Endothelial cell of umbilical vein (primary cell): Measurements from ENCODE around the gene SRGAP3. TPM values are rescaled to one million over a fixed set of nuclear protein-coding genes. Genes with fewer than 3 reads are reported as not detected.

Experiments used
- BruUV-seq: library from RNA; stranded (reverse); fragments of 400-500 nt; replicated peaks from 2 replicates; lab custom pipeline; 2021; lab: Mats Ljungman, UMichigan
- CTCF ChIA-PET: fragments of 300-600, 350-600 bp; sonication (Branson Sonifier 250); formaldehyde crosslinking; loops from one replicate; lab custom pipeline; 2021; ENCODE audit warnings: antibody characterized with exemption, inconsistent platforms; lab: Charles Lee
- POLR2A ChIA-PET: fragments of 300-600, 350-600 bp; sonication (Branson Sonifier 250); formaldehyde crosslinking; loops from one replicate; lab custom pipeline; 2021; ENCODE audit warnings: antibody characterized with exemption, inconsistent platforms; lab: Charles Lee
- DNase-seq: peaks from one replicate; pipeline ENCODE4 v3.0.0-alpha.2; 2011; ENCODE audit warnings: low read depth, low spot score
- FAIRE-seq: peaks from 2 replicates; lab custom pipeline; 2011; peaks lifted over from hg19 to GRCh38; lab: Jason Lieb, UNC
- H2AFZ ChIP-seq: 2 replicates; pipeline ENCODE4 v1.6.0; 2012; ENCODE audit warnings: low read depth, low read length, control low read depth, inconsistent platforms
- H3K27ac ChIP-seq: 2 replicates; pipeline ENCODE4 v1.5.1; 2011; ENCODE audit warnings: low read depth, mild to moderate bottlenecking, control low read depth, low read length, moderate library complexity; ENCODE audit not compliant: insufficient read depth
- H3K27me3 ChIP-seq, 2 experiments: 2 replicates each; pipeline versions ENCODE4 v1.6.0 to v1.6.1; 2011; ENCODE audit warnings: low read length in 2 of 2, mixed read lengths in 1 of 2; ENCODE audit not compliant: control insufficient read depth in 2 of 2, insufficient read depth in 2 of 2
- H3K36me3 ChIP-seq, 2 experiments: 2 replicates in 1 of 2; 3 replicates in 1 of 2; pipeline ENCODE4 v1.5.1; 2011; ENCODE audit warnings: low read length in 2 of 2, mild to moderate bottlenecking in 1 of 2, moderate library complexity in 1 of 2; ENCODE audit not compliant: control insufficient read depth in 2 of 2, insufficient read depth in 2 of 2; ENCODE audit errors: extremely low read depth in 1 of 2
- H3K4me1 ChIP-seq: 3 replicates; pipeline ENCODE4 v1.5.1; 2011; ENCODE audit warnings: mild to moderate bottlenecking, low read length; ENCODE audit not compliant: control insufficient read depth, insufficient read depth; ENCODE audit errors: extremely low read depth
- H3K4me2 ChIP-seq: 2 replicates; pipeline ENCODE4 v1.6.1; 2011; ENCODE audit warnings: low read length, control low read depth, mixed read lengths; ENCODE audit not compliant: insufficient read depth
- H3K4me3 ChIP-seq, 3 experiments: fragments of 200-600 bp in 1 of 3; sonication (generic), shearing (Covaris generic) in 1 of 3; replicated peaks in 1 of 3; 2 replicates each; pipeline ENCODE4 v1.5.1; 2011 to 2016; ENCODE audit warnings: control low read depth in 3 of 3, low read length in 3 of 3, mild to moderate bottlenecking in 2 of 3, inconsistent platforms in 1 of 3, low read depth in 1 of 3, moderate library complexity in 1 of 3; ENCODE audit not compliant: insufficient read depth in 1 of 3
- H3K79me2 ChIP-seq: 2 replicates; pipeline ENCODE4 v1.6.0; 2012; ENCODE audit warnings: low read length, inconsistent platforms; ENCODE audit not compliant: control insufficient read depth, insufficient read depth
- H3K9ac ChIP-seq: replicated peaks from 2 replicates; pipeline ENCODE3; 2011; ENCODE audit warnings: low read length, control low read depth; ENCODE audit not compliant: insufficient read depth; ENCODE audit errors: extremely low read depth
- H3K9me1 ChIP-seq: replicated peaks from 3 replicates; pipeline ENCODE4 v1.6.0; 2011; ENCODE audit warnings: mild to moderate bottlenecking, low read length; ENCODE audit not compliant: control insufficient read depth, insufficient read depth; ENCODE audit errors: extremely low read depth
- H3K9me3 ChIP-seq: replicated peaks from 2 replicates; pipeline ENCODE4 v1.5.1; 2012; ENCODE audit warnings: low read length, inconsistent platforms; ENCODE audit not compliant: control insufficient read depth, insufficient read depth
- H4K20me1 ChIP-seq: replicated peaks from 2 replicates; pipeline ENCODE3; 2011; ENCODE audit warnings: mild to moderate bottlenecking, low read length; ENCODE audit not compliant: control insufficient read depth, insufficient read depth; ENCODE audit errors: extremely low read depth
- CTCF ChIP-seq, 2 donors: IDR thresholded peaks; 1 replicate in 1 of 2; 2 replicates in 1 of 2; pipeline ENCODE4 v1.5.1; 2011; ENCODE audit warnings: low read length in 2 of 2, mild to moderate bottlenecking in 2 of 2, moderate library complexity in 2 of 2, control low read depth in 1 of 2, inconsistent platforms in 1 of 2, low read depth in 1 of 2; ENCODE audit not compliant: insufficient read depth in 1 of 2; ENCODE audit errors: extremely low read depth in 1 of 2
- FOS ChIP-seq: IDR thresholded peaks from 2 replicates; pipeline ENCODE4 v1.6.1; 2011; ENCODE audit warnings: mild to moderate bottlenecking, low read length, moderate library complexity, borderline replicate concordance; ENCODE audit not compliant: insufficient read depth
- GATA2 ChIP-seq: IDR thresholded peaks from 2 replicates; pipeline ENCODE4 v1.7.0; 2011; ENCODE audit warnings: low read depth, mild to moderate bottlenecking, moderate library complexity, mixed read lengths, low read length; ENCODE audit not compliant: insufficient read length, insufficient read depth
- JUN ChIP-seq: IDR thresholded peaks from 2 replicates; pipeline ENCODE4 v1.6.1; 2011; ENCODE audit warnings: borderline replicate concordance, low read depth; ENCODE audit not compliant: insufficient read length, insufficient read depth
- MAX ChIP-seq: IDR thresholded peaks from 2 replicates; pipeline ENCODE4 v1.6.1; 2011; ENCODE audit not compliant: insufficient read depth, insufficient read length
- MYC ChIP-seq: IDR thresholded peaks from one replicate; pipeline ENCODE4 v1.6.1; 2011; ENCODE audit warnings: mild to moderate bottlenecking, low read depth, low read length
- POLR2A ChIP-seq: IDR thresholded peaks from 2 replicates; pipeline ENCODE4 v1.6.1; 2012; ENCODE audit warnings: low read depth, mild to moderate bottlenecking, control low read depth, low read length
- POLR2AphosphoS5 ChIP-seq: IDR thresholded peaks from 2 replicates; pipeline ENCODE4 v1.6.1; 2012; ENCODE audit warnings: low read depth, mild to moderate bottlenecking, control low read depth, low read length, moderate library complexity; ENCODE audit not compliant: insufficient read depth
- dilution Hi-C: fragments of 300-500 bp; cut with MboI; formaldehyde crosslinking; loops from one replicate; pipeline ENCODE4 v1.15.0; 2019; ENCODE audit warnings: low sequenced_read_pairs; ENCODE audit not compliant: extremely low pct_ligation_motif_present
- intact Hi-C: fragments of 100-400 bp; cut with micrococcal nuclease; formaldehyde crosslinking; loops from one replicate; pipeline ENCODE4 v1.10.0; 2022
- polyA plus RNA-seq, 4 experiments: library from polyadenylated mRNA; depleted of rRNA in 3 of 4; stranded (reverse) in 3 of 4; unstranded in 1 of 4; fragments of >200 nt; gene quantifications; 2 replicates each; pipeline versions ENCODE4 v1.2.1 to v1.2.3, GENCODE V29; 2011 to 2012; ENCODE audit warnings: missing spikeins in 1 of 4
- total RNA-seq: library from RNA; stranded (reverse); gene quantifications from 2 replicates; pipeline ENCODE4 v1.2.3, GENCODE V29; 2021

The SRGAP3 gene
- total and polyA plus RNA-seq, 2 donors (not counting 3 experiments of a cell fraction or from before 2014, with no cell fraction given) = 0.06 TPM; not detected in 1

- Histone ChIP-seq H3K9me3 (no peaks in the 10 kb centered on the region), H3K36me3 (no peaks in the 10 kb centered on the region), H3K27ac (no peak overlapping the region), H4K20me1 (no peaks in the 10 kb centered on the region), H3K4me1 (no peaks in the 10 kb centered on the region), H2AFZ (no peak overlapping the region), H3K9me1 (no peaks in the 10 kb centered on the region), H3K4me3 (no peak overlapping the region), H3K79me2 (no peaks in the 10 kb centered on the region), H3K9ac (no peak overlapping the region), H3K4me2 (no peak overlapping the region), H3K27me3 (no peaks in the 10 kb centered on the region)
- BruUV-seq = no TSS peak
- ChIA-PET POLR2A (no interaction called here), CTCF (no interaction called here)
- dilution Hi-C loops = no loop called here
- intact Hi-C loops = no loop called here
- DNase-seq (no peak), FAIRE-seq (no peak)
- TF ChIP-seq GATA2 = no peak
- no peak for TF ChIP-seq POLR2AphosphoS5
- no peak for TF ChIP-seq CTCF (IDR thresholded peaks at IDR 0.05; ENCODE audit: extremely low read depth in 1 of 2, insufficient read depth in 1 of 2, low read depth in 1 of 2, low read length in 2 of 2)
- no peak for TF ChIP-seq MYC
- no peak for TF ChIP-seq FOS
- no peak for TF ChIP-seq MAX
- no peak for TF ChIP-seq JUN
- no peak for TF ChIP-seq POLR2A
Measured at GRCh38 chr3:9110802-9111201, 138.6 kb downstream of the SRGAP3 start.
